GM20000 (cell line): ENCODE results near the gene CELF2.

Source experiments
- DNase-seq: peaks from one replicate; pipeline ENCODE4 v3.0.0; 2012; ENCODE audit warnings: low spot score
- TF ChIP-seq, protein P1 (sequence below): IDR thresholded peaks from 2 replicates; pipeline ENCODE4 v1.5.1; 2012; ENCODE audit warnings: mild to moderate bottlenecking, control low read depth; ENCODE audit errors: extremely low read depth, missing control alignments

The CELF2 gene

DNA sequence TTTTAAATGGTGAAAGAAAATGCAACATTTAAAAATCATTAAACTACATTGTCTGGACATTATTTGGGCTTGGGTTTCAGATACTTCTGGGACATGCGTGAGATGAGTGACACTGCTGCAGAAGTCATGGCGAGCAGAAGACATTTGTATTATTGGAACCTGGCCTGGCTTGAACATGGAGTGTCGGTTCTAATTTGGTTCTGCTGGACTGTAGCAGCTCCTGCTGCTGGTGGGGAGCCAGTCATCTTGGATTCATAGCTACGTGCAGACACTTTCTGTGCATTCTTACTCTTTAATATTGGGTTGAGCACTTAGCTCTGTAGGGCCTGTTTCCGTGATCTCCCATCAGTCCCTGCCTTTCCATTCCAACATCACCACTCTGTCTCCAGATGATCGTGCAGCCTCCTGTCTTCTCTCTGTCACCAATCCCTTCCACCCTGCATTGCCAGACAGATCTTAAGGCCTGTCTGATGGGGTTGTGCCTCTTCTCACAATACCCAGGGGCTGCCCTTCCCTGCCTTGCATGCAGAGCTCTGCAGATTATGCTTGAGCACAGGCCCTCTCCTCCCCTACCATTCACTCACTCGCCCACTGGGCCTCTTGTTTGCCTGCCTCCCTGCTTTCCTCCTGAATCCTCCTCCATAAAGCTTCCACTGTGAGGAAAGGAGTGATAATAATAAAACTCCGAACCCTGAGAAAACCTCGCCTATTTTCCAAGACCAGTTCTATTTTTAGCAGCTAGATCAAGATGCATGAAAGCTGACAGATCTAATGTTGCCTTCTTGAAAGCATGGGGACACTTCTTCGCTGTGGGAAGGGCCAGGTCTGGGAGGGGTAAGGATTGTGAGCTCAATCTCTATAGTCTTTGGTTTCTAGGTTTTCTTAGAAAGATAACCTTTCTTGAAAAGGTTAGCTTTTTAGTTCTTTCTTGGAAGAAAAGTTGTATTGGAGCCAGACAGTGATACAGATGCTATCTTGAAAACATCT is 32.9 kb downstream of the CELF2 start:
- TF ChIP-seq, protein P1, sequence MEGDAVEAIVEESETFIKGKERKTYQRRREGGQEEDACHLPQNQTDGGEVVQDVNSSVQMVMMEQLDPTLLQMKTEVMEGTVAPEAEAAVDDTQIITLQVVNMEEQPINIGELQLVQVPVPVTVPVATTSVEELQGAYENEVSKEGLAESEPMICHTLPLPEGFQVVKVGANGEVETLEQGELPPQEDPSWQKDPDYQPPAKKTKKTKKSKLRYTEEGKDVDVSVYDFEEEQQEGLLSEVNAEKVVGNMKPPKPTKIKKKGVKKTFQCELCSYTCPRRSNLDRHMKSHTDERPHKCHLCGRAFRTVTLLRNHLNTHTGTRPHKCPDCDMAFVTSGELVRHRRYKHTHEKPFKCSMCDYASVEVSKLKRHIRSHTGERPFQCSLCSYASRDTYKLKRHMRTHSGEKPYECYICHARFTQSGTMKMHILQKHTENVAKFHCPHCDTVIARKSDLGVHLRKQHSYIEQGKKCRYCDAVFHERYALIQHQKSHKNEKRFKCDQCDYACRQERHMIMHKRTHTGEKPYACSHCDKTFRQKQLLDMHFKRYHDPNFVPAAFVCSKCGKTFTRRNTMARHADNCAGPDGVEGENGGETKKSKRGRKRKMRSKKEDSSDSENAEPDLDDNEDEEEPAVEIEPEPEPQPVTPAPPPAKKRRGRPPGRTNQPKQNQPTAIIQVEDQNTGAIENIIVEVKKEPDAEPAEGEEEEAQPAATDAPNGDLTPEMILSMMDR = no peak
- no peak for DNase-seq

DNA sequence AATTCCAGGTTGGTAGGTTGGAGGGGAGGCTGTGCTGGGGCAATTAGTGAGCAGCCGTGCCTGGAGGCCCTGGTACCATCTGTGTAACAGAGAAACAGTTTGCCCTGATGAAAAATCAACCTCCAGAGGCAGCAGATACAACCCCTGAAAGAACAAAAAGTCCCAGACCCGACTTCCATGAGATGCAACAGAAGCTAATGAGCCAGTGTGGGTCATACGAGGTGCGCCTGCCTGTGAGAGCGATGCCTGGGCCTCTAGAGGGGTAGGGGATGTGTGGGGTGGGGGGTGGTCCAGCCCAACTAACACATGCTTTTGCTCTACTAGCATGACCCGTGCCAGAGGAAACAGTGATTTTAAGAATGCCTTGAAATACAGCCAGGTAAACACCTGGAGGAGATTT is 39.3 kb downstream of the CELF2 start:
- no peak for DNase-seq

DNA sequence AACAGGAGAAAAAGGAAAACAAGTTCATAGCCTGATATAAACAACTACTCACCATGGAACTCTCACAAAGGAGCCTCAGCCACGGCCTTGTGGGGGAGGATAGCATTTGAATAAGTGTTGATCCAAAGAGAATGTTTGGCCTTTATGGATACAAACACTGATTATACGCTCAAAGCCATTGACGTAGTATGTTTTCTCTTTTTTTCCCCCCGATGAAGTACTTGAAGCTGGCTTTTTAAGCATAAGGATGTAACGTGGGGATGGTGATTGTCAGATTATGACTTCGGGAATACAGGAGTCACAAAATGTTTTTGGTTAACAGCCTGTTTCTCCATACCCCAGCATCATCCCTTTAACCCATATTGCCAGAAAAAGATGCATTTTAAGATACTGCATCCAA is 39.8 kb downstream of the CELF2 start:
- TF ChIP-seq, protein P1 = no peak

More for the DNA sequence above, 39.3 kb downstream of the CELF2 start:
- TF ChIP-seq, protein P1 = no peak

DNA sequence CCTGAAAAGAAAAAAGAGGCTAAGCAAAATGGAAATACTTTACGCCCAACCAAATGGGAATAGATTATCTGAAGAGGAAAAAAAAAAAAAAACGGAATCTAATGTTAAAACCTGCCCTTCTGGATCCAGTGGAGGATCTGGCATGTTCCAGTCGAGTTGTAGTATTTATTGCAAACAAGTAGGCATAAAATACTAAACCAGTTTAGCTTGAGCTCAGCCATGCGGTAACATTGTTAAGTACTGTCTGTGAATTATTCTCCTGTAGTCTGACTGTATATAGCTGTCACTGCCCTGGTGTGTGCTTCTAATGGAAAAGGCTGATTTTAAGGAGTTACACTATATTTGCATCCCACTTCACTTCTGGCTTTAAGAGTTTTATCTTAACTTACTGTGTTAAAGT is 40.3 kb downstream of the CELF2 start:
- TF ChIP-seq, protein P1 = no peak
- DNase-seq = no peak

More for the DNA sequence above, 39.8 kb downstream of the CELF2 start:
- no peak for DNase-seq

DNA sequence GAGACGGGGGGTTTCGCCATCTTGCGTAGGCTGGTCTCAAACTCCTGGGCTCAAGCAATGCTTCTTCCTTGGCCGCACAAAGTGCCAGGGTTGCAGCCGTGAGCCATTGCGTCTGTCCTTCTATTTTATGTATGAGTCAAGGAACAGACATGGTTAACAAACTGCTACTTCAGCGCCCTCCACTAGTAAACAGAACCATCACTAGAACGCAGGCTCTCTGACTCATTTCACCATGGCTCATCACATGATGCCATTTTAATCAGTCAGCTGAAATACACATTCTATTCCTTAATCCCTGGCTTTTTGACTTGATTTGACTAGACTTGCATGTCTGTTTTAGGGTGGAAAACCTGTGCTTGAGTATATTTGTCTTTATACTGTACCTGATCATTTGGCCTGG is 41.3 kb downstream of the CELF2 start:
- TF ChIP-seq, protein P1 = no peak
- no peak for DNase-seq

DNA sequence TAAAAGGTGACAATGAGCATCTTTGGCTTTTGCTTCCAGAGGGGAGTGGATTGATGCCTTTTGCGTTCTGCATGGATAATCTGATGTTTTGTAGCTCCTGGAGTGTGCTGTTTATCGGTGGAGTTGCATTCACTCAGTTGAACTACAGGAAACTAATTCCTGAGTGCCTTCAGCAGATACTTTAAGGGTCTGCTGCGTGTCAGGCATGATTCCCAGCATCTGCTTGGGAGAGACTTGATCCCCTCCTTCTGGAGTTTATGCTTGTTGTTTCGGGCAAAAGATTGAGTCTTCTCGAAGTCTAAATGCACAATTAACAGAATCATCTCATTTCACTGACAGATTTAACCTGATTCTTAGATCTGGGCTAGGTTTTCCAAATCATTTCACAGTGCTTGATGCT is 46.2 kb downstream of the CELF2 start:
- TF ChIP-seq, protein P1 = no peak
- no peak for DNase-seq

DNA sequence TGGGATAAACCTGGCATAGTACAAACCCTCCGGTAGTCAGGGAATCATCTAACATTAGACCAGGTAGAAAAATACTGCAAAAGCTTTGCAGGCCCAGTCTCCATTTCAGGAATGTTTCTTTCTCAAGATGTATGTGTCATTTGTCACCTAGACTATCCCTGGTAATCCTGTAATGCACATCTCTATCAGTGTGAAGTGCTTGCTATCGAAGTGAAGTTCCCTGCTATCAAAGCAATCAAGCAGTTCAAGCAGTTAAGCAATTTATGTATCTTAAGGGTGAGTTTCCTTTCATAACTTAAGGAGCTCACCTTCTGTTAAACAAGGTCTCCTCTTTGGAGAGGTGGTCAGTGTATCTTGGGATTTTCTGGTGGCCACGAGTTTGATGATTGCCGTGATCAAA is 47.2 kb downstream of the CELF2 start:
- DNase-seq = no peak
- TF ChIP-seq, protein P1 = no peak
